ENCODE results near the gene MARCOL. TPM values are rescaled to one million over a fixed set of nuclear protein-coding genes. Genes with fewer than 3 reads are reported as not detected.

MARCOL gene
- total RNA-seq, 1 experiment from 2014 or later, result not detected

DNA sequence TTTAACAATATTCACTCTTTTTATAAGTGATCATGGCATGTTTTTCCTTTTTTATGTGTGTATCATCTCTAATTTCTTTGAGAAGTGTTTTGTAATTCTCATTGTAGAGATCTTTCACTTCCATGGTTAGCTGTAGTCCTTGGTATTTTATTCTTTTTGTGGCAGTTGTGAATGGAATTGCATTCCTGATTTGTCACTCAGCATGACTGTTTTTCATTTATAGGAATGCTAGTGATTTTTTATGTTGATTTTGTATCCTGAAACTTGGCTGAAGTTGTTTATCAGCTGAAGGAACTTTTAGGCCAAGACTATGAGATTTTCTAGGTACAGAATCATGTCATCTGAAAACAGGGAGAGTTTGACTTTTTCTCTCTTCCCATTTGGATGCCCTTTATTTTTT is 17.1 kb downstream of the MARCOL start:
- Histone ChIP-seq H3K4me3 (ENCODE audit: low read depth, low read length, poor library complexity, severe bottlenecking) (no peak overlapping the region), H3K4me1 (ENCODE audit: insufficient read depth, low read length, poor library complexity, severe bottlenecking) (no peaks in the 10 kb centered on the region), H3K27me3 (replicated peaks; ENCODE audit: insufficient read depth, low read depth, low read length, poor library complexity) (no peaks in the 10 kb centered on the region), H3K27ac (ENCODE audit: low read depth, low read length, poor library complexity, severe bottlenecking) (no peak overlapping the region), H3K9me3 (ENCODE audit: low read depth, low read length, poor library complexity, severe bottlenecking) (no peaks in the 10 kb centered on the region), H3K36me3 (ENCODE audit: insufficient read depth, low read length, poor library complexity, severe bottlenecking) (no peaks in the 10 kb centered on the region)
- no TSS peak for BruUV-seq (replicated peaks)
- no peak for DNase-seq (ENCODE audit: low spot score)
- TF ChIP-seq, protein P1, sequence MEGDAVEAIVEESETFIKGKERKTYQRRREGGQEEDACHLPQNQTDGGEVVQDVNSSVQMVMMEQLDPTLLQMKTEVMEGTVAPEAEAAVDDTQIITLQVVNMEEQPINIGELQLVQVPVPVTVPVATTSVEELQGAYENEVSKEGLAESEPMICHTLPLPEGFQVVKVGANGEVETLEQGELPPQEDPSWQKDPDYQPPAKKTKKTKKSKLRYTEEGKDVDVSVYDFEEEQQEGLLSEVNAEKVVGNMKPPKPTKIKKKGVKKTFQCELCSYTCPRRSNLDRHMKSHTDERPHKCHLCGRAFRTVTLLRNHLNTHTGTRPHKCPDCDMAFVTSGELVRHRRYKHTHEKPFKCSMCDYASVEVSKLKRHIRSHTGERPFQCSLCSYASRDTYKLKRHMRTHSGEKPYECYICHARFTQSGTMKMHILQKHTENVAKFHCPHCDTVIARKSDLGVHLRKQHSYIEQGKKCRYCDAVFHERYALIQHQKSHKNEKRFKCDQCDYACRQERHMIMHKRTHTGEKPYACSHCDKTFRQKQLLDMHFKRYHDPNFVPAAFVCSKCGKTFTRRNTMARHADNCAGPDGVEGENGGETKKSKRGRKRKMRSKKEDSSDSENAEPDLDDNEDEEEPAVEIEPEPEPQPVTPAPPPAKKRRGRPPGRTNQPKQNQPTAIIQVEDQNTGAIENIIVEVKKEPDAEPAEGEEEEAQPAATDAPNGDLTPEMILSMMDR (conservative IDR thresholded peaks at IDR 0.05; ENCODE audit: low read depth, low read length), result no peak
- TF ChIP-seq EZH2 (IDR thresholded peaks at IDR 0.05; ENCODE audit: borderline replicate concordance, low read depth, low read length, poor library complexity, severe bottlenecking), result no peak
- intact Hi-C loops (cut with micrococcal nuclease; ENCODE audit: unreplicated experiment), result no loop called here
- ChIA-PET CTCF (no interaction called here), POLR2A (ENCODE audit: low non-redundant PET) (no interaction called here)

- intact Hi-C loops (cut with micrococcal nuclease; ENCODE audit: unreplicated experiment), result no loop called here
- no peak for TF ChIP-seq EZH2 (IDR thresholded peaks at IDR 0.05; ENCODE audit: borderline replicate concordance, low read depth, low read length, poor library complexity, severe bottlenecking)
- TF ChIP-seq, protein P1 (conservative IDR thresholded peaks at IDR 0.05; ENCODE audit: low read depth, low read length), result no peak
- BruUV-seq (replicated peaks), result no TSS peak
- ChIA-PET POLR2A (ENCODE audit: low non-redundant PET) (interaction anchor here (0.7 kb wide), 1 partner anchor 713 kb away, joined by 3 read pairs; no protein-coding TSS in a partner anchor), CTCF (interaction anchor here (0.6 kb wide), 1 partner anchor 1896 kb away, joined by 3 read pairs; no protein-coding TSS in a partner anchor)
- H3K27ac ChIP-seq (ENCODE audit: low read depth, low read length, poor library complexity, severe bottlenecking), result no peak overlapping the region
- no peaks in the 10 kb centered on the region for H3K27me3 ChIP-seq (replicated peaks; ENCODE audit: insufficient read depth, low read depth, low read length, poor library complexity)
- DNase-seq (ENCODE audit: low spot score), result no peak
- H3K4me1 ChIP-seq (ENCODE audit: insufficient read depth, low read length, poor library complexity, severe bottlenecking), result no peaks in the 10 kb centered on the region
- H3K36me3 ChIP-seq (ENCODE audit: insufficient read depth, low read length, poor library complexity, severe bottlenecking), result no peaks in the 10 kb centered on the region
- no peaks in the 10 kb centered on the region for H3K9me3 ChIP-seq (ENCODE audit: low read depth, low read length, poor library complexity, severe bottlenecking)
- H3K4me3 ChIP-seq (ENCODE audit: low read depth, low read length, poor library complexity, severe bottlenecking), result no peak overlapping the region
These were observed 21.0 kb downstream of the MARCOL start for GRCh38 chr5:148259288-148259687.

GRCh38 chr5:148261221-148261620 is 22.9 kb downstream of the MARCOL start:
- Histone ChIP-seq H3K27me3 (replicated peaks; ENCODE audit: insufficient read depth, low read depth, low read length, poor library complexity) (no peaks in the 10 kb centered on the region), H3K4me3 (ENCODE audit: low read depth, low read length, poor library complexity, severe bottlenecking) (no peak overlapping the region)
- POLR2A ChIA-PET (ENCODE audit: low non-redundant PET), result no interaction called here

More at GRCh38 chr5:148261221-148261620, 22.9 kb downstream of the MARCOL start:
- no peak for TF ChIP-seq EZH2 (IDR thresholded peaks at IDR 0.05; ENCODE audit: borderline replicate concordance, low read depth, low read length, poor library complexity, severe bottlenecking)
- TF ChIP-seq, protein P1 (conservative IDR thresholded peaks at IDR 0.05; ENCODE audit: low read depth, low read length), result no peak
- Histone ChIP-seq H3K36me3 (ENCODE audit: insufficient read depth, low read length, poor library complexity, severe bottlenecking) (no peaks in the 10 kb centered on the region), H3K4me1 (ENCODE audit: insufficient read depth, low read length, poor library complexity, severe bottlenecking) (no peaks in the 10 kb centered on the region), H3K27ac (ENCODE audit: low read depth, low read length, poor library complexity, severe bottlenecking) (no peak overlapping the region), H3K9me3 (ENCODE audit: low read depth, low read length, poor library complexity, severe bottlenecking) (peaks cover 7% of the 10 kb centered on the region)
- BruUV-seq (replicated peaks), result no TSS peak
- intact Hi-C loops (cut with micrococcal nuclease; ENCODE audit: unreplicated experiment), result no loop called here
- DNase-seq (ENCODE audit: low spot score), result no peak
- CTCF ChIA-PET, result no interaction called here
